ENCODE data around the gene FSIP1.
A peak's percentile ranks its signal among the peaks of the same experiment; 100 is the strongest.

Gene FSIP1

GRCh38 chr15:39581793-39582285 is 200.8 kb downstream of the FSIP1 start:
- Mint-ChIP-seq H3K9me3 (no peaks in the 10 kb centered on the region), H3K27me3 (peaks cover 37% of the 10 kb centered on the region), H3K4me1 (peaks cover 11% of the 10 kb centered on the region), H3K36me3 (no peaks in the 10 kb centered on the region), H3K4me3 (peak overlapping the region; percentile 69), H3K27ac (no peak overlapping the region)

- peaks cover 11% of the 10 kb centered on the region for H3K4me1 Mint-ChIP-seq
- H3K9me3 Mint-ChIP-seq = no peaks in the 10 kb centered on the region
- H3K4me3 Mint-ChIP-seq = peak overlapping the region; percentile 69
- H3K36me3 Mint-ChIP-seq = no peaks in the 10 kb centered on the region
- H3K27me3 Mint-ChIP-seq = peaks cover 39% of the 10 kb centered on the region
- H3K27ac Mint-ChIP-seq = no peak overlapping the region
These were observed 201.3 kb downstream of the FSIP1 start for GRCh38 chr15:39581242-39581792.

- H3K36me3 Mint-ChIP-seq = no peaks in the 10 kb centered on the region
- H3K9me3 Mint-ChIP-seq = no peaks in the 10 kb centered on the region
- H3K27me3 Mint-ChIP-seq = peaks cover 40% of the 10 kb centered on the region
- H3K27ac Mint-ChIP-seq = no peak within 1 kb of the TSS
- peaks cover 11% of the 10 kb centered on the region for H3K4me1 Mint-ChIP-seq
- H3K4me3 Mint-ChIP-seq = peak within 1 kb of the TSS; percentile 69
These were observed 202.0 kb downstream of the FSIP1 start, which contains the start of gene THBS1 for GRCh38 chr15:39580485-39581241. Gene THBS1 (plus strand): TSS chr15:39581079. CDS start chr15:39581858, 779 bp downstream.

- peak overlapping the region; percentile 37 for H3K4me3 Mint-ChIP-seq
- H3K27me3 Mint-ChIP-seq = peaks cover 44% of the 10 kb centered on the region
These were observed 202.5 kb downstream of the FSIP1 start for GRCh38 chr15:39580117-39580484.

GRCh38 chr15:39579487-39580116 is 203.0 kb downstream of the FSIP1 start:
- H3K27me3 Mint-ChIP-seq = peaks cover 44% of the 10 kb centered on the region
- no peak overlapping the region for H3K4me3 Mint-ChIP-seq
- no peak overlapping the region for H3K27ac Mint-ChIP-seq
- peaks cover 11% of the 10 kb centered on the region for H3K4me1 Mint-ChIP-seq
- no peaks in the 10 kb centered on the region for H3K36me3 Mint-ChIP-seq
- H3K9me3 Mint-ChIP-seq = no peaks in the 10 kb centered on the region

More at GRCh38 chr15:39580117-39580484, 202.5 kb downstream of the FSIP1 start:
- H3K36me3 Mint-ChIP-seq = no peaks in the 10 kb centered on the region
- H3K9me3 Mint-ChIP-seq = no peaks in the 10 kb centered on the region
- H3K4me1 Mint-ChIP-seq = peaks cover 11% of the 10 kb centered on the region
- no peak overlapping the region for H3K27ac Mint-ChIP-seq

- no peaks in the 10 kb centered on the region for H3K9me3 Mint-ChIP-seq
- H3K27me3 Mint-ChIP-seq = peaks cover 46% of the 10 kb centered on the region
- H3K4me3 Mint-ChIP-seq = no peak overlapping the region
- no peak overlapping the region for H3K27ac Mint-ChIP-seq
- no peaks in the 10 kb centered on the region for H3K36me3 Mint-ChIP-seq
- H3K4me1 Mint-ChIP-seq = peaks cover 11% of the 10 kb centered on the region
These were observed 203.7 kb downstream of the FSIP1 start for GRCh38 chr15:39578851-39579486.

- H3K4me1 Mint-ChIP-seq = peaks cover 5% of the 10 kb centered on the region
- H3K4me3 Mint-ChIP-seq = no peak overlapping the region
- H3K27me3 Mint-ChIP-seq = peaks cover 41% of the 10 kb centered on the region
- no peak overlapping the region for H3K27ac Mint-ChIP-seq
- H3K36me3 Mint-ChIP-seq = no peaks in the 10 kb centered on the region
- no peaks in the 10 kb centered on the region for H3K9me3 Mint-ChIP-seq
These were observed 207.5 kb downstream of the FSIP1 start for GRCh38 chr15:39575180-39575579.

- H3K27ac Mint-ChIP-seq = no peak overlapping the region
- no peaks in the 10 kb centered on the region for H3K9me3 Mint-ChIP-seq
- peaks cover 38% of the 10 kb centered on the region for H3K27me3 Mint-ChIP-seq
- H3K36me3 Mint-ChIP-seq = no peaks in the 10 kb centered on the region
- no peaks in the 10 kb centered on the region for H3K4me1 Mint-ChIP-seq
- H3K4me3 Mint-ChIP-seq = no peak overlapping the region
These were observed 208.2 kb downstream of the FSIP1 start for GRCh38 chr15:39574427-39574826.

GRCh38 chr15:39573844-39574243 is 208.8 kb downstream of the FSIP1 start:
- H3K27me3 Mint-ChIP-seq = peaks cover 35% of the 10 kb centered on the region
- H3K36me3 Mint-ChIP-seq = no peaks in the 10 kb centered on the region

GRCh38 chr15:39573287-39573686 is 209.4 kb downstream of the FSIP1 start:
- Mint-ChIP-seq H3K27ac (peak overlapping the region; percentile 42), H3K27me3 (peaks cover 29% of the 10 kb centered on the region), H3K4me3 (no peak overlapping the region), H3K4me1 (no peaks in the 10 kb centered on the region), H3K36me3 (no peaks in the 10 kb centered on the region), H3K9me3 (no peaks in the 10 kb centered on the region)

More at GRCh38 chr15:39573844-39574243, 208.8 kb downstream of the FSIP1 start:
- Mint-ChIP-seq H3K4me1 (no peaks in the 10 kb centered on the region), H3K27ac (no peak overlapping the region), H3K9me3 (no peaks in the 10 kb centered on the region), H3K4me3 (no peak overlapping the region)

- H3K4me3 Mint-ChIP-seq = no peak overlapping the region
- H3K27ac Mint-ChIP-seq = no peak overlapping the region
- peaks cover 3% of the 10 kb centered on the region for H3K27me3 Mint-ChIP-seq
- H3K9me3 Mint-ChIP-seq = no peaks in the 10 kb centered on the region
- H3K36me3 Mint-ChIP-seq = no peaks in the 10 kb centered on the region
- no peaks in the 10 kb centered on the region for H3K4me1 Mint-ChIP-seq
These were observed 216.8 kb downstream of the FSIP1 start for GRCh38 chr15:39565851-39566250.

GRCh38 chr15:39564972-39565665 is 217.5 kb downstream of the FSIP1 start:
- Mint-ChIP-seq H3K9me3 (no peaks in the 10 kb centered on the region), H3K4me1 (no peaks in the 10 kb centered on the region), H3K27me3 (no peaks in the 10 kb centered on the region), H3K27ac (no peak overlapping the region), H3K4me3 (no peak overlapping the region), H3K36me3 (no peaks in the 10 kb centered on the region)

GRCh38 chr15:39558421-39558820 is 224.2 kb downstream of the FSIP1 start:
- no peaks in the 10 kb centered on the region for H3K9me3 Mint-ChIP-seq
- no peaks in the 10 kb centered on the region for H3K4me1 Mint-ChIP-seq
- no peak overlapping the region for H3K27ac Mint-ChIP-seq
- H3K4me3 Mint-ChIP-seq = no peak overlapping the region
- H3K27me3 Mint-ChIP-seq = peaks cover 3% of the 10 kb centered on the region
- no peaks in the 10 kb centered on the region for H3K36me3 Mint-ChIP-seq

- Mint-ChIP-seq H3K4me1 (no peaks in the 10 kb centered on the region), H3K27me3 (peaks cover 3% of the 10 kb centered on the region), H3K4me3 (no peak overlapping the region), H3K27ac (no peak overlapping the region), H3K36me3 (no peaks in the 10 kb centered on the region), H3K9me3 (no peaks in the 10 kb centered on the region)
These were observed 226.2 kb downstream of the FSIP1 start for GRCh38 chr15:39556461-39556860.

- H3K9me3 Mint-ChIP-seq = no peaks in the 10 kb centered on the region
- peaks cover 4% of the 10 kb centered on the region for H3K27me3 Mint-ChIP-seq
- no peak overlapping the region for H3K4me3 Mint-ChIP-seq
- no peaks in the 10 kb centered on the region for H3K36me3 Mint-ChIP-seq
- H3K27ac Mint-ChIP-seq = no peak overlapping the region
- no peaks in the 10 kb centered on the region for H3K4me1 Mint-ChIP-seq
These were observed 226.8 kb downstream of the FSIP1 start for GRCh38 chr15:39555885-39556284.

Measured in activated naive CD4-positive, alpha-beta T cell treated with anti-CD3 and anti-CD28 coated beads, Interleukin-2, amount 50 U/mL, for 24 hours (primary cell).